ENCODE results near the gene SLC9A9.
A peak's percentile ranks its signal among the peaks of the same experiment; 100 is the strongest.

Gene SLC9A9

GRCh38 chr3:143786219-143787191 is 61.8 kb downstream of the SLC9A9 start:
- peaks cover 4% of the 10 kb centered on the region for H3K9me3 ChIP-seq (ENCODE audit: severe bottlenecking)
- DNase-seq, result no peak
- H3K27ac ChIP-seq, result no peak overlapping the region
- no peaks in the 10 kb centered on the region for H3K27me3 ChIP-seq (ENCODE audit: insufficient read depth, low read depth, severe bottlenecking)
- no peak overlapping the region for H3K4me3 ChIP-seq (ENCODE audit: low read depth, low read length)
- H3K36me3 ChIP-seq, result no peaks in the 10 kb centered on the region
- no peak for TF ChIP-seq CTCF (IDR thresholded peaks at IDR 0.05; ENCODE audit: low read depth, low read length)

GRCh38 chr3:143784446-143784845 is 63.8 kb downstream of the SLC9A9 start:
- no peaks in the 10 kb centered on the region for H3K36me3 ChIP-seq
- no peak overlapping the region for H3K4me3 ChIP-seq (ENCODE audit: low read depth, low read length)
- no peaks in the 10 kb centered on the region for H3K9me3 ChIP-seq (ENCODE audit: severe bottlenecking)
- no peak for DNase-seq
- no peaks in the 10 kb centered on the region for H3K27me3 ChIP-seq (ENCODE audit: insufficient read depth, low read depth, severe bottlenecking)
- no peak overlapping the region for H3K27ac ChIP-seq
- TF ChIP-seq CTCF (IDR thresholded peaks at IDR 0.05; ENCODE audit: low read depth, low read length), result no peak

GRCh38 chr3:143783851-143784370 is 64.4 kb downstream of the SLC9A9 start:
- no peak for TF ChIP-seq CTCF (IDR thresholded peaks at IDR 0.05; ENCODE audit: low read depth, low read length)
- no peaks in the 10 kb centered on the region for H3K27me3 ChIP-seq (ENCODE audit: insufficient read depth, low read depth, severe bottlenecking)
- H3K36me3 ChIP-seq, result no peaks in the 10 kb centered on the region
- no peak overlapping the region for H3K27ac ChIP-seq
- no peaks in the 10 kb centered on the region for H3K9me3 ChIP-seq (ENCODE audit: severe bottlenecking)
- DNase-seq, result no peak
- H3K4me3 ChIP-seq (ENCODE audit: low read depth, low read length), result no peak overlapping the region

GRCh38 chr3:143775459-143775858 is 72.8 kb downstream of the SLC9A9 start:
- no peak overlapping the region for H3K4me3 ChIP-seq (ENCODE audit: low read depth, low read length)
- no peak for DNase-seq
- H3K36me3 ChIP-seq, result no peaks in the 10 kb centered on the region
- TF ChIP-seq CTCF (IDR thresholded peaks at IDR 0.05; ENCODE audit: low read depth, low read length), result peak; percentile 36; the same call in 1 of the 2 replicates
- no peaks in the 10 kb centered on the region for H3K9me3 ChIP-seq (ENCODE audit: severe bottlenecking)
- no peaks in the 10 kb centered on the region for H3K27me3 ChIP-seq (ENCODE audit: insufficient read depth, low read depth, severe bottlenecking)
- no peak overlapping the region for H3K27ac ChIP-seq

- DNase-seq, result no peak
- no peak for TF ChIP-seq CTCF (IDR thresholded peaks at IDR 0.05; ENCODE audit: low read depth, low read length)
- H3K4me3 ChIP-seq (ENCODE audit: low read depth, low read length), result no peak overlapping the region
- H3K9me3 ChIP-seq (ENCODE audit: severe bottlenecking), result no peaks in the 10 kb centered on the region
- no peaks in the 10 kb centered on the region for H3K27me3 ChIP-seq (ENCODE audit: insufficient read depth, low read depth, severe bottlenecking)
- no peak overlapping the region for H3K27ac ChIP-seq
- no peaks in the 10 kb centered on the region for H3K36me3 ChIP-seq
Observed at GRCh38 chr3:143771939-143772338, 76.3 kb downstream of the SLC9A9 start.
